A549 (cell line): ENCODE measurements around the gene SNAPC2. TPM values are rescaled to one million over a fixed set of nuclear protein-coding genes. Genes with fewer than 3 reads are reported as not detected.

Experiments used
- ATAC-seq, 2 experiments: fragments of 200-7000 bp in 1 of 2; fragments of >200 bp in 1 of 2; cut with Nextera tagmentation in 1 of 2; cut with Tn5 transposase in 1 of 2; 3 replicates each; pipeline versions ENCODE4 v1.8.0 to v1.9.1; 2018 to 2020; ENCODE audit warnings: mild to moderate bottlenecking in 1 of 2, moderate library complexity in 1 of 2
- CTCF ChIA-PET: fragments of 300-600 bp; sonication (Branson Sonifier 250); formaldehyde crosslinking; extraction: SDS; loops from one replicate; lab custom pipeline; 2021; ENCODE audit warnings: antibody characterized with exemption, inconsistent platforms; lab: Yijun Ruan, JAX
- POLR2A ChIA-PET: fragments of 350-600 bp; formaldehyde crosslinking; extraction: SDS; loops from one replicate; lab custom pipeline; 2021; ENCODE audit warnings: antibody characterized with exemption, inconsistent platforms; lab: Yijun Ruan, JAX
- DNase-seq, 2 experiments: peaks; one replicate each; pipeline versions ENCODE4 v3.0.0 to v3.0.0-alpha.2; 2011 to 2016; ENCODE audit warnings: low read depth in 1 of 2, low spot score in 1 of 2
- FAIRE-seq: peaks from 2 replicates; lab custom pipeline; 2011; peaks lifted over from hg19 to GRCh38; lab: Jason Lieb, UNC
- H3K27ac ChIP-seq, 2 experiments: fragments of >200 bp; sonication (Bioruptor Twin); formaldehyde crosslinking; 3 replicates each; pipeline ENCODE4 v1.5.1; 2016 to 2017
- H3K4me1 ChIP-seq: fragments of >200 bp; sonication (Bioruptor Twin); formaldehyde crosslinking; 3 replicates; pipeline ENCODE4 v1.6.1; 2016
- H3K4me2 ChIP-seq: fragments of >200 bp; sonication (Bioruptor Twin); formaldehyde crosslinking; 3 replicates; pipeline ENCODE4 v1.6.1; 2016
- H3K4me3 ChIP-seq: fragments of >200 bp; sonication (Bioruptor Twin); formaldehyde crosslinking; 3 replicates; pipeline ENCODE4 v1.5.1; 2016
- H3K9me3 ChIP-seq: fragments of >200 bp; sonication (Bioruptor Twin); formaldehyde crosslinking; 3 replicates; pipeline ENCODE4 v1.6.1; 2016
- BHLHE40 ChIP-seq: IDR thresholded peaks from 2 replicates; pipeline ENCODE4 v1.6.1; 2012; ENCODE audit warnings: low read depth, low read length, inconsistent platforms
- CEBPB ChIP-seq, 2 experiments: fragments of >200 bp in 1 of 2; sonication (Bioruptor Twin) in 1 of 2; formaldehyde crosslinking in 1 of 2; IDR thresholded peaks; 2 replicates each; pipeline ENCODE4 v1.6.1; 2012 to 2016
- CHD4 ChIP-seq: fragments of 200-600 bp; sonication (generic); IDR thresholded peaks from 2 replicates; pipeline ENCODE4 v1.6.1; 2016; ENCODE audit warnings: antibody characterized with exemption, mild to moderate bottlenecking, borderline replicate concordance
- EHMT2 ChIP-seq: fragments of 200-600 bp; sonication (generic); IDR thresholded peaks from 2 replicates; pipeline ENCODE4 v1.6.1; 2016; ENCODE audit warnings: antibody characterized with exemption, low read depth, mild to moderate bottlenecking, moderate library complexity
- FOSL2 ChIP-seq, 2 experiments: fragments of 450-650 bp in 1 of 2; fragments of >200 bp in 1 of 2; sonication (Bioruptor Twin) in 1 of 2; formaldehyde crosslinking; IDR thresholded peaks; 2 replicates each; pipeline versions ENCODE4 v1.5.0 to v1.6.1; 2016 to 2020; ENCODE audit warnings: mild to moderate bottlenecking in 1 of 2, moderate library complexity in 1 of 2
- FOXS1 ChIP-seq: fragments of 250-450 bp; sonication (Bioruptor Pico); IDR thresholded peaks from 2 replicates; pipeline ENCODE4 v1.5.0; 2020; ENCODE audit warnings: mild to moderate bottlenecking, moderate library complexity
- HOXA7 ChIP-seq: fragments of 250-450 bp; sonication (Bioruptor Pico); IDR thresholded peaks from 2 replicates; pipeline ENCODE4 v1.5.0; 2020; ENCODE audit warnings: mild to moderate bottlenecking, moderate library complexity
- HOXB13 ChIP-seq: fragments of 250-450 bp; sonication (Bioruptor Pico); IDR thresholded peaks from 2 replicates; pipeline ENCODE4 v1.5.0; 2020; ENCODE audit warnings: low read depth, mild to moderate bottlenecking, moderate library complexity
- JUN ChIP-seq, 2 experiments: fragments of >200 bp; sonication (Bioruptor Twin); formaldehyde crosslinking; IDR thresholded peaks; 2 replicates in 1 of 2; 3 replicates in 1 of 2; pipeline ENCODE4 v1.6.1; 2016 to 2017
- MAFK ChIP-seq: fragments of 450-650 bp; IDR thresholded peaks from 2 replicates; pipeline ENCODE4 v1.6.1; 2014; ENCODE audit not compliant: partially characterized antibody
- NPAS2 ChIP-seq: fragments of 250-450 bp; sonication (Bioruptor Pico); IDR thresholded peaks from 2 replicates; pipeline ENCODE4 v1.8.0; 2022; ENCODE audit warnings: mild to moderate bottlenecking, moderate library complexity, borderline replicate concordance
- POLR2AphosphoS2 ChIP-seq: conservative IDR thresholded peaks from 2 replicates; pipeline ENCODE4 v1.6.1; 2012; ENCODE audit warnings: low read length, improper control_type of control experiment, inconsistent platforms
- RAD21 ChIP-seq, 2 experiments: fragments of >200 bp in 1 of 2; sonication (Bioruptor Twin) in 1 of 2; formaldehyde crosslinking in 1 of 2; IDR thresholded peaks in 1 of 2; conservative IDR thresholded peaks in 1 of 2; 2 replicates in 1 of 2; 3 replicates in 1 of 2; pipeline ENCODE4 v1.6.1; 2012 to 2018; ENCODE audit warnings: inconsistent platforms in 1 of 2
- RARB ChIP-seq: fragments of 250-450 bp; sonication (Bioruptor Pico); IDR thresholded peaks from 2 replicates; pipeline ENCODE4 v1.8.0; 2021; ENCODE audit warnings: mild to moderate bottlenecking, moderate library complexity
- RCOR1 ChIP-seq: fragments of 150-350 bp; IDR thresholded peaks from 2 replicates; pipeline ENCODE4 v1.6.1; 2014; ENCODE audit warnings: antibody characterized with exemption, low read length, low read depth
- SMC3 ChIP-seq: fragments of >200 bp; sonication (Bioruptor Twin); formaldehyde crosslinking; IDR thresholded peaks from 3 replicates; pipeline ENCODE4 v1.6.1; 2018; ENCODE audit warnings: inconsistent platforms
- SREBF2 ChIP-seq: fragments of 450-650 bp; IDR thresholded peaks from 2 replicates; pipeline ENCODE4 v1.6.1; 2014; ENCODE audit warnings: mild to moderate bottlenecking, moderate library complexity
- TP53 ChIP-seq: fragments of 250-450 bp; sonication (Bioruptor Pico); IDR thresholded peaks from 2 replicates; pipeline ENCODE4 v1.5.0; 2021; ENCODE audit warnings: mild to moderate bottlenecking, moderate library complexity
- ZC3H11A ChIP-seq: fragments of 450-650 bp; IDR thresholded peaks from 2 replicates; pipeline ENCODE4 v1.6.1; 2014; ENCODE audit warnings: antibody characterized with exemption, mild to moderate bottlenecking
- ZNF302 ChIP-seq: fragments of 250-450 bp; sonication (Bioruptor Pico); IDR thresholded peaks from 2 replicates; pipeline ENCODE4 v1.9.0; 2021; ENCODE audit warnings: inconsistent platforms, mild to moderate bottlenecking, moderate library complexity
- WGBS: methylation state at CpG from one replicate; pipeline ENCODE4 v1.1.6; 2017; ENCODE audit errors: missing lambda C conversion rate; 5-methylcytosine and 5-hydroxymethylcytosine counted together
- polyA plus RNA-seq, 4 experiments: library from polyadenylated mRNA; depleted of rRNA in 3 of 4; stranded (reverse); fragments of >200 nt; fragmentation: RNase III in 1 of 4; extraction: RNeasy Plus Mini Kit Qiagen cat#74134 plus additional on column Dnase treatment in 1 of 4; gene quantifications; 2 replicates in 3 of 4; 3 replicates in 1 of 4; pipeline ENCODE4 v1.2.3, GENCODE V29; 2011 to 2017
- TF ChIP-seq, protein P1 (sequence below): fragments of 250-450 bp; sonication (Bioruptor Pico); IDR thresholded peaks from 2 replicates; pipeline ENCODE4 v1.5.0; 2020; ENCODE audit warnings: low read depth, mild to moderate bottlenecking, moderate library complexity
- TF ChIP-seq, protein P2 (sequence below): fragments of >200 bp; sonication (Bioruptor Twin); formaldehyde crosslinking; IDR thresholded peaks from 3 replicates; pipeline ENCODE4 v1.6.1; 2016

The SNAPC2 gene
- polyA plus RNA-seq, 2 of the 4 experiments (the other 2 are of a cell fraction): 9.2 to 13.8 TPM

GRCh38 chr19:7926021-7926726, 6.0 kb downstream of the SNAPC2 start, which contains the start of gene CTXN1:
Gene CTXN1 (minus strand): TSS chr19:7926135. CDS start chr19:7925538, 597 bp downstream.
- FAIRE-seq (no peak), DNase-seq (peak; percentile 40 to 45), ATAC-seq (peak; percentile 39 to 51)
- Histone ChIP-seq H3K9me3 (no peaks in the 10 kb centered on the region), H3K4me2 (peak within 1 kb of the TSS; percentile 100), H3K4me1 (peaks cover 25% of the 10 kb centered on the region), H3K4me3 (peak within 1 kb of the TSS; percentile 82), H3K27ac (peak within 1 kb of the TSS; percentile 80 to 92)
- TF ChIP-seq JUN (IDR thresholded peaks at IDR 0.05) (peak in 1 of 2 experiments; percentile 27; a peak in 1 of 5 replicates), ZNF302 (CRISPR knock-in tag) (no peak), POLR2AphosphoS2 (0 out of 2 replicates have a peak, but pooled peaks have one; percentile 45)
- ChIA-PET POLR2A (no interaction called here), CTCF (interaction anchor here (1.0 to 2.0 kb wide), 4 partner anchors 8 to 18 kb away, joined by 4 to 13 read pairs (median 6); partner anchors contain the start of gene TIMM44)
- WGBS: 51% methylated on average over 14 of the region's 65 CpGs

DNA sequence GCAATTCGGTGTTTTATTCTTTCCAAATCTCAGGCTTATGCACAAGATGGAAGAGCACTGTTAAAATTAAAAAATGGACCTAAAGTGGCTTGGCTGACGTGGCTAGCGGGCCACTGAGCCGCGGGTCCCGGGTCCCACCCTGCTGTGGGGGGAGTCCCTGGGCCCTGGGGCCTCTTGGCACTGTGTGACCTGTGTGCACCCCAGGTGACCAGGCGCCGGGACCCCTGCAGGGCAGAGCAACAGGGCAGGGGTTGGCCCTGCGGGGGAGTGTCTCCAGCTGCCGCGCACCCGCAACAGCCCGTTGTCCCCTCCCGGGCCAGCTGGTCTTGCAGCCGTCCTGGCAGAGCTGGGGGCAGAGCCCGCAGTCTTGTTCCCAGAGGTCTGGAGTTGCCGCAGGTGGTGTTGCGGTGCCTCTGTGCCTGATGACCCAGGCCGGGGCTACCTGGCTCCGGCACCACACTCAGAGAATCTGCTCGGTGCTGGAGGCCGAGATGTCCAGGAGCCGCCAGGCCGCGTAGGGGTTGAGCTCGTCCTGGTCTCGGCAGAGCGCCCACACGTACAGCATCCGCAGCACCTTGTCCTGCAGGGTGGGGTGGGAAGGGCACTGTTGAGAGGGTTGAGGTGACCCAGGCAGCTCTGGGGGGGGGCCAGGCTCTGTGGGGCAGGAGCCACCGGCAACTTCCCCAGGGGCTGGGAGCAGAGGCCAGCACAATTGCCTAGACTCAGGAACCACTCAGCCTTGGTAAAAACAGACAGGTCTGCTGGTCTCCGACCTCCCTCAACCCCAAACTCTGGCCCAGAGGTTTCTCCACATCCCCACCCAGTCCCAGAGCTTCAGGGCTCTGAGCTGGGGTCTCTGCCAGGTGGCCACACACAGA, 6.8 kb downstream of the SNAPC2 start:
- Histone ChIP-seq H3K4me3 (no peak overlapping the region), H3K9me3 (no peaks in the 10 kb centered on the region), H3K27ac (peak overlapping the region in 1 of 2 experiments; percentile 92; a peak in 1 of 6 replicates), H3K4me1 (peaks cover 22% of the 10 kb centered on the region), H3K4me2 (no peak overlapping the region; the same call in 2 of the 3 replicates)
- TF ChIP-seq FOXS1: no peak
- no peak for TF ChIP-seq FOSL2 (IDR thresholded peaks at IDR 0.05)
- no peak for TF ChIP-seq FOSL2 (CRISPR knock-in tag; IDR thresholded peaks at IDR 0.05)
- no peak for TF ChIP-seq EHMT2
- TF ChIP-seq SMC3: no peak
- no peak for TF ChIP-seq RARB
- no peak for TF ChIP-seq TP53 (CRISPR knock-in tag)
- no peak for TF ChIP-seq POLR2AphosphoS2
- no peak for TF ChIP-seq BHLHE40
- TF ChIP-seq, protein P1, sequence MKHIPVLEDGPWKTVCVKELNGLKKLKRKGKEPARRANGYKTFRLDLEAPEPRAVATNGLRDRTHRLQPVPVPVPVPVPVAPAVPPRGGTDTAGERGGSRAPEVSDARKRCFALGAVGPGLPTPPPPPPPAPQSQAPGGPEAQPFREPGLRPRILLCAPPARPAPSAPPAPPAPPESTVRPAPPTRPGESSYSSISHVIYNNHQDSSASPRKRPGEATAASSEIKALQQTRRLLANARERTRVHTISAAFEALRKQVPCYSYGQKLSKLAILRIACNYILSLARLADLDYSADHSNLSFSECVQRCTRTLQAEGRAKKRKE (CRISPR knock-in tag): no peak
- TF ChIP-seq CEBPB (IDR thresholded peaks at IDR 0.05): no peak
- no peak for TF ChIP-seq HOXA7 (CRISPR knock-in tag)
- no peak for TF ChIP-seq SREBF2
- TF ChIP-seq RCOR1: no peak
- TF ChIP-seq NPAS2 (CRISPR knock-in tag): no peak
- TF ChIP-seq RAD21 (conservative IDR thresholded peaks at IDR 0.05 in 1 of 2, IDR thresholded peaks at IDR 0.05 in 1 of 2): no peak
- no peak for TF ChIP-seq CHD4
- no peak for TF ChIP-seq ZC3H11A
- no peak for TF ChIP-seq MAFK
- TF ChIP-seq HOXB13 (CRISPR knock-in tag): no peak
- TF ChIP-seq, protein P2, sequence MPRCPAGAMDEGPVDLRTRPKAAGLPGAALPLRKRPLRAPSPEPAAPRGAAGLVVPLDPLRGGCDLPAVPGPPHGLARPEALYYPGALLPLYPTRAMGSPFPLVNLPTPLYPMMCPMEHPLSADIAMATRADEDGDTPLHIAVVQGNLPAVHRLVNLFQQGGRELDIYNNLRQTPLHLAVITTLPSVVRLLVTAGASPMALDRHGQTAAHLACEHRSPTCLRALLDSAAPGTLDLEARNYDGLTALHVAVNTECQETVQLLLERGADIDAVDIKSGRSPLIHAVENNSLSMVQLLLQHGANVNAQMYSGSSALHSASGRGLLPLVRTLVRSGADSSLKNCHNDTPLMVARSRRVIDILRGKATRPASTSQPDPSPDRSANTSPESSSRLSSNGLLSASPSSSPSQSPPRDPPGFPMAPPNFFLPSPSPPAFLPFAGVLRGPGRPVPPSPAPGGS: no peak
- 51% methylated on average over 8 of the region's 32 CpGs for WGBS
- DNase-seq (no peak), ATAC-seq (no peak; a peak in 1 of 6 replicates), FAIRE-seq (no peak)
- POLR2A ChIA-PET: interaction anchor here (1.0 kb wide), 1 partner anchor 17 kb away, joined by 4 read pairs; the partner anchor contains the start of gene TIMM44
- CTCF ChIA-PET: interaction anchor here (1.0 to 2.0 kb wide), 5 partner anchors 9 to 73 kb away, joined by 3 to 13 read pairs (median 5); partner anchors contain the start of gene TIMM44
